GM19328 (cell line): ENCODE data around the gene MDN1.
A peak's percentile ranks its signal among the peaks of the same experiment; 100 is the strongest.

Source experiments
- ATAC-seq: cut with Tn5 transposase; IDR thresholded peaks from one replicate; pipeline ENCODE4 v1.9.1; 2021; ENCODE audit warnings: mild to moderate bottlenecking, moderate library complexity; ENCODE audit not compliant: unreplicated experiment

The MDN1 gene

DNA sequence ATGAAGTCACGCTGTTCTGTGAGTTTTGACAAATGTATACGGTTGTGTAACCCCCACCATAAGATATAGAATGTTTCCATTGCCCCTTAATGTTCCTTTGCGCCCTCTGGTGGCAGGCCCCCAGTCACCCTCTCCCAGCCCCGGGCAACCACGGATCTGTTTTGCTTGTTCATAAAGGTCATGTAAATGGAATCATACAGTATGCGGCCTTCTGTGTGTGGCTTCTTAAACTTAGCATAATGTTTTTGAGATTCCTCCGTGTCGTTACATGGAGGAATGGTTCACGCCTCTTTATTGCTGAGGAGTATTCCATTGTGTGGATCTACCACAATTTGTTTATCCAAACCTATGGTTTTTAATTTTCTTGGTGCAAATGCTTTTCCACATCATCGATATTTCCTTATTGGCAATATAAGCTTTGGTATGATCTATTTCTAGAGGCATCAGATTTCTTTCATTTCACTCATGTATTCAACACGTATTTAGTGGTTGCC lies 209.4 kb downstream of the MDN1 start:
- peak; percentile 64 for ATAC-seq

DNA sequence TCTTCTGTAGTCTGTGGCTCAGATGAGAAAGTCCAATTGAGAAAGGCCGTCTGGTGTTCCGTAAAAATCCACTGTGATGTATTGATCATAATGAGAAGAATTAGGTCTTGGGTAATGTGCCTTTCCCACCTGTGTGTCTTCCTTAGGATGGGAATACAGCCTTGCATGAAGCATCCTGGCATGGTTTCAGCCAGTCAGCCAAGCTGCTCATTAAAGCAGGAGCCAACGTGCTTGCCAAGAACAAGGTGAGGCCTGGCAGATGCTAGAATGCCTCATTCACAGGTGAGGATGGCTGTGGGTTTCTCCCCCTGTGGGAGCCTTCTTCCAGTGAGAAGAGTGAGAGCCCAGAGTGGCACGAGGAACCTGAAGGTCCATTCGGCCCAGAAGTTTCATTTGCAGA lies 213.7 kb downstream of the MDN1 start:
- ATAC-seq = no peak

DNA sequence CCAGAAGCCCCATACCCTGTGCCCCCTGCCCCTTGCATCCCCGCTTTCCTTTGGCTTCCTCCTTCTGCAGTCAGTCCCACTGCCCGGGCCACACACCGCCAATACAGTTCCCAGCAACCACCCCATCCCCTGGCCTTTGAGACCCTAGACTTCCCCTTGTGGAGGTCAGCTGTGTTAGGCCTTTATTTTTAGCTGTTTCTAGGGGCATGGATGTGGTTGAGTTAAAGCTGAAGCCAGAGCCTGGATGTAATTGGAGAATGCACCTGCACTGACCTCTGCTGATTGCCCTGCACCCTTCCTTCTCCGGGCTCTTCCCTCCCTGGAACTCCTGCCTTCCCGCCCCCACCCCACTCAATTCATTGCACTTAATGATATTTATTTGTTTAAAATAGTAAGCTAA lies 214.9 kb downstream of the MDN1 start:
- ATAC-seq = no peak

DNA sequence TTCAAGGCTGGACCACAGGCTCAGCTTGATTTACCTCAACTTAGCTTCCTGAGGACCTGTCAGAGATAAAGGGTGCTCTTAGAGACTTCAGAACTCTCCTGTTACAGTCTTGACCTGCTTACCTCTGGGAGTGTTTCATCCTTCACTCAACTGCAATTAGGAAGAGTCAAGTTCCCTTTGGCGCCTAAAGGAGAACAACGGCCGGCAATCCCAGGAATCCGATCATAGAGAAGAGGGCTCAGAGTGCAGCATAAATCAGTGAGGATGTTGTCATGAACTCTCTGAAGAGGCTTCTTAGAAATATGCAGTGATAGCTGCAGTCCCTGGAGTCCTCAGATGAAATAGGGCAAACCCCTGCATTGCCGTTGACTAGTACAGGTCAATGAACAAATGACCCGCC lies 217.4 kb downstream of the MDN1 start:
- no peak for ATAC-seq

DNA sequence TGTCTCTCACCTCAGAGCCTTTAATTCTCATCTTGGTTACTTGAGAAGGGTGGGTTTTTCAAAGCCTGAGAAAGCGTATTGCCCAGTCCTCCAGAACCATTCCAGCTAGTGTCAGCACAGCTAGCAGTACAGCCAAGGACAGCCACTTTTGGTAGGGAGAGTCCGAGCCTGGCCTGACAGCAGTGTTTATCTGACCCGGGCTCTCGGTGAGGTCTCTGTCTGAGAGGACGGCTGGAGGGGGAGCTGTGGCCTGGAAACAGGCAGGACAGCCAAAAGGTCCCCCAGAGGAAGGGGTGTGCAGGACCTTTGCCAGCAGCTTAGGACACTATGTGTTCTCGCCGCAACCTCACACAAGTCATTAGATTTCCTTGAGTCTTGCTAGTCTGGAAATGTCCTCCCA lies 219.9 kb downstream of the MDN1 start:
- no peak for ATAC-seq

DNA sequence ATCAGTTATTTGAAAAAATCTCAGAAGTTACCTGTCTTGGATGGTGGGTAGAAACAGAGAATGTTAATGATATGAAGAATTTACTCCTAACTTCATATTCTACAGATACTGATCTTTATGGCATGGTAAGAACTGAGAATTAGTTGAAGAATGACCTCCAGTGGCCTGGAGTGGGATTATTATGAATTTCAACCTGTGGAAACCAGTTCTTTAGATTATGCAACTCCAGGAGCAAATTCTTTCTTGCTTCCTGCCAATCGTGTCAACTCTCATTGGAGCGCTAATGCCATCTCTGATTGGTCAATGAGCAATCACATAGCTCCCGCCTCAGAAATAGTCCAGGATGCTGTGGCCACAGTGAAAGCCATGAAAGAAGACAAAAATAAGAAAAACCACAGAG lies 221.6 kb downstream of the MDN1 start:
- no peak for ATAC-seq

DNA sequence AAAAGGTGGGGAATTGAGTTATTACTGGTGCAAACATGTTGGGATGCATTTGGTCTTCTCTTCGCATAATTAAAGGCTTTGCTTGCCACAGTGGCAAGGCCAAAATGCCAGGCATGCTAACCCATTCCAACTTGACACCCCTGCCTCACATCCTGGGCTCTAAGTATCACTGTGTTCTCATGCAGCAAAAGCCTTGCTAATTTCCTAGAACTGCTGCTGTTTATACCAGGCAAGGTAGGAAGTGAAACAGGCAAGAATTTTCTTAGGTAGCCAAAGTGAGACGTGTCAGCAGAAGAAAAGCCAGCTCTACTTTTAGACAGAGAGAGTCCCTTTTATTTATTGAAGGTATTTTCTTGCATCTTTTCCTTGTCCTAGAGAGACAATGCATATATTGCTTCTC lies 222.2 kb downstream of the MDN1 start:
- ATAC-seq = no peak

DNA sequence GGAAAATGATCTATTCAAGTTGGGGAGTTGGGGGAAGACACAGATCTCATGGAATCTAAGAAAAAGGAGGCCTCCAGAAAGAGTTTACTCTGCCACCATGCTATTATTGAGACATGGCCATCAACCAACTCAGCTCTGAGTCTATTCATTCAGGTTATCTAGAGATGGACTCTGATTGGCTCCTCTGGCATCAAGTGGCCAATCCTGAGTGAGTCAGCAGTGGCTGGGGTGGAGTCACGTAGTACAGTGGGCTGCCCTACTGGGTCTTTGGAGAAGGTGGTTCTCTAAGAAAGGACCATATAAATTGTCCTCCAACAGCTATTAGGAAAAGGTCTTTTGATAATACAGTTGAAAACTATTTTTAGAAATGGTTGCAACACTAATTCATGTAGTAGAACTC lies 223.1 kb downstream of the MDN1 start:
- no peak for ATAC-seq

DNA sequence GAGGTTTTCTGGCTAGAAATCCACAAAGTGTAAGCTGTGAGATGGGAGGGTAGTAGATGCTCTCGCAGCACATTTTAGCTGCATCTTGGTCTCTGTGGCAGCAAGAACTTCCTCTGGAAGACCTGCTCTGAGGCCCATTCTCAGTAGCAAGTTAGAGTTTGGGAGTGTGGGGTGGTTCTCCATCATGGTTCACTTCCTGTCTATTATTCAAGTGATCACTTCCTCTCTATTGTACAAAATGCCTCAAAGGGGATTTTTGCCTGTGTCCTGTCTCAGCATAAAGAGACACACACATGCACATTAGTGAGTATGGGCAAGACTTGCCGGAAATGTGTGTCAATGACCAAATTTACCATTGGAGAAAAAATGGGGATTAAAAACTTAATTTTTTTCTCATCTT lies 223.5 kb downstream of the MDN1 start:
- ATAC-seq = peak; percentile 84
